H54 (cell line): ENCODE data around the gene SLK.

ENCODE experiments used
- DNase-seq: peaks from one replicate; pipeline ENCODE4 v3.0.0; 2011; ENCODE audit warnings: low spot score, mixed read lengths; ENCODE audit not compliant: insufficient read length
- FAIRE-seq: peaks from 3 replicates; lab custom pipeline; 2011; peaks lifted over from hg19 to GRCh38; lab: Jason Lieb, UNC
- POLR2A ChIP-seq: IDR thresholded peaks from 2 replicates; pipeline ENCODE4 v1.6.1; 2011; ENCODE audit warnings: low read depth, mild to moderate bottlenecking, low read length

SLK gene

DNA sequence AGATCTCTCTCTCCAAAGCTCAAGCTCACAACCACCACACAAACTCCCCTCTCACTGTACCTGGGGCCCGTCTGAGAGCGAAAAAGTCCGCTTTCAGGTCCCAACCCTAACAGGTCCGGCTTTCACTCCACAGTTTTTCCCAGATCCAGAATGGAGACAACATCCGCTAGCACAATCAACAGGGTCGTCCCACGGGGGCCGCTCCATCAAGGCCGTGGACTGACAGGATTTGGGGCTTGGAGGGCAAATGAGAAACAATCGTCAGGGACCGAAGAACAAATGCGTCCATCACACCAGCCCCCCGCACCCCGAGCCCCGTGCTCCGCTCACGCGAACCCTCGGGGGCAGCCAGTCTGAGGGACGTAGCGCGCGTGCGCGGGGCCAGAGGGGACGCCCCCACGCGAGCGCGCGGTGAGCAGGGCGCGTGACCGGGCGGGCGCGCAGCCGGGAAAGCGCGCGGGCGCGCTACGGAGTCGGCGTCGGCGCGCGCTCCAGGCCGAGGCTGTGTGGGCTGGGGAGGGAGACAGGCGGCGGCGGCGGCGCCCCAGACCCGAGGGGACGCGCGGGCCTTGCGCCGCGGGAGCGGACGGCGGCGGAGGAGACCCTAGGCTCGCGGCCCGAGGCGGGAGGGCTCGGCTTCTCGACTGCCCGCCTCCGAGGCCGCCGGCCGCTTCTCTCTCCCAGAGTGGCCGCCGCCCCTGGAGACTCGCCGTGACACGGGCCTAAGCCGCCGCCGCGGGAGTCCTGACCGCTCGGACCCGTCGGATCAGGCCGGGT is at the start of gene SLK:
SLK (plus strand) TSS at position 470 of the 777 bp plus-strand sequence. CDS start 606 bp downstream, outside the sequence.
- FAIRE-seq, result no peak
- peak; percentile 82 for TF ChIP-seq POLR2A
- DNase-seq, result peak; percentile 83

DNA sequence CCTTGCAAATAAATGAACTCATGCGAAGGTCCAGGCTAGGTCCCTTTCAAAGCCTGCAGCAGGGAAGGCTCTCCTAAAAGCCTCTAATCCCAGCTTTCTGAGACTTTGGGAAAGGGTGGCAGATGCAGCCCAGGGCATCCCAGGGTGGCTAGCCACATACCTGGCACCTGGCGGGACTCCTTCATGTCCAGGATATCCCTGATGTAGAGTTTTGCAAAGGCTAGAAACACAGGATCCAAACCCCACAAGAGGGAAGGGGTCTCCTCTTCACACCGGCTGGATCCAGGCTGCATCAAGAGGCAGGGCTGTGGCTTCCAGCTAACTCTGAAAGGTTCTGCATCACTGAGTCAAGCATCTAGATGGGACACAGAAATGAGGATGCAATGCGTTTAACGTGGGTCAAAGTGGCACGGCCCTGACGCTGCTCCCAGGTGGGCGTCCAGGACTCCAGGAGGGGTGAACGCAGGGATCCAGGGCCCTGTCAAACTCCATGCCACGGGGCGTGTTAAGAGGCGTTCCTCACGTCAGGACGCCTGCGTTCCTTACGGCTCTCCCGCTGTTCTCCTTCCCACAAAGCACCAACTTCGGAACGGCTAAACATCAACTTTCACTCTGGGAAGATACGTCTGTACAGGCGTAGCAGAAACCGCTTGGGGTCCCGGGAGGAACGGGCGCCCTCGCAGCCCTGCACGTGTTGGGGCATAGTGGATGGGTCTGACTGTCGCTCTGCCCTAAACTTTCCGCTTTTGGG is 49.5 kb upstream of the SLK start:
- peak; percentile 44 for DNase-seq
- no peak; the same call in 1 of the 2 replicates for TF ChIP-seq POLR2A
- FAIRE-seq, result no peak

DNA sequence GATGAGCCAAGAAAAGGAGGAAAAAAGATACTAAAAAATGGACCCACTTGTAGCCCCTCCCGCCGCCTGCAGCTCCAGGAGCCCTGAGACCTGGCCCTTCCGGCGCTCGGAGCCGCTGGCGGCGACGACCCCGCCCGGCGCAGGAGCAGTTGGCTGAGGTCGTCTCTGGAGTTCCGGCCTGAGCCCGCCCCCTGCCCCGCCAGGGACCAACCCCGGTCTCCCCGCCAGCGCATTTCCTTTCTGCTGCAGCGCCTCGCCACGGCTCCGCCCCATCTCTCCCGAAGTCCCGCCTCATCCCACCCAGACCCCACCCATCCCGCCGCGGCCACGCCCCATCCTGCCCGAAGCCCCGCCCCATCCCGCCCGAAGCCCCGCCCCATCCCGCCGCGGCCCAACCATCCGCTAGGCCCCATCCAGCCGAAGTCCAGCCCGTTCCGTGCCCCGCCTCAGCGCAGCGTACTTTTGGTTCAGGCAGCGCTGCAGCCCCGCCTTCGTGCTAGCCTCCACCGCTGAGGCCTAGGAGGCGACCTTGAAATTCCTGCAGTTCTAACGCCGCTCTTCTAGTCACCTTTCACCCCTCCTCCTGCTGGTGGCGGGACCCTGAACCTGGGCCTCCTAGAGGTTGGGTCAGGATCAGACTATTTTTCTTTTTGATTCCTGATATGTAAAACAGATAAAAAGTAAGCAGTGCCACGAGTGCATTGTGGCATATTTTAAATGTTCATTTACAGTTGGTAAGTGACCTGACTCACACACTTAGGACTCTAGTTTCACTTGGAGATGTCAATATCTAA is 48.7 kb upstream of the SLK start, which contains the start of gene STN1:
STN1 (minus strand) TSS at position 132 of the 794 bp plus-strand sequence. CDS start 590 bp downstream, outside the sequence.
- TF ChIP-seq POLR2A, result peak; percentile 87
- no peak for FAIRE-seq

DNA sequence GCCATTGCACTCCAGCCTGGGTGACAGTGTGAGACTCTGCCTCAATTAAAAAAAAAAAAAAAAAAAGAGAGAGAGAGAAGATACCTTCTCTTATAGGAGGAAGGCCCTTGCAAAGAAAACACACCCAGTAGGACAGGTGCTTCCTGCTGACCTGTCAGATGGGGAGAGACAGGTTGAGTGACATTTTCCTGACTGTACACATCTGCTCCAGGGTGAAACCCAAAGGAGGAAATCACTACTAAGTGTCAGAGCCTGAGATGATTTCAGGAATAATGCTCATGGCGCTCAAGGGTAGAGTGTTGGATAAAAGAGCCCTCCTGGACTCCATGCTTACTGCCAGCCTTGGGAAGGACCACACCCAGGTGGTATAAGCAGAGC is 47.3 kb upstream of the SLK start:
- DNase-seq (no peak), FAIRE-seq (no peak)
- TF ChIP-seq POLR2A, result no peak

More for the DNA sequence above, 48.7 kb upstream of the SLK start, which contains the start of gene STN1:
- DNase-seq, result peak; percentile 87

DNA sequence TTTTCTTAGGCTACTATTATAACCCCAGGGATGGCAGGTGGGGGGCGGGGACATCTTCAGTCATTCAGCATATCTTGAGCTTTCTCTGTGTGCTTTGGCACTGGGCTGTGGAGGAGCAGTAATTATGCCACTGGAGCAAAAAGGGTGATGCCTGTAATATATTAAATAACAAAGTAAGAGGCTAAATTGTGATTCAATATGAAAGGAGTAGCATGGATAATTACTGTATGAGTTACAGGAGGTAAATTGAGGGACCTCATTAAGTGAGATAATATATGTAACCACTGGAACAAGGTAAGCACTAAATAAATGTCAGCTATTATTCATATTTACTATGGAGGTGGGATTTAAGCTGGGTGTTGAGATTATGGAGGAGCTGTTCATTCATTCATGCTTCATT is 45.7 kb upstream of the SLK start:
- DNase-seq, result no peak
- no peak for TF ChIP-seq POLR2A
- FAIRE-seq, result no peak

DNA sequence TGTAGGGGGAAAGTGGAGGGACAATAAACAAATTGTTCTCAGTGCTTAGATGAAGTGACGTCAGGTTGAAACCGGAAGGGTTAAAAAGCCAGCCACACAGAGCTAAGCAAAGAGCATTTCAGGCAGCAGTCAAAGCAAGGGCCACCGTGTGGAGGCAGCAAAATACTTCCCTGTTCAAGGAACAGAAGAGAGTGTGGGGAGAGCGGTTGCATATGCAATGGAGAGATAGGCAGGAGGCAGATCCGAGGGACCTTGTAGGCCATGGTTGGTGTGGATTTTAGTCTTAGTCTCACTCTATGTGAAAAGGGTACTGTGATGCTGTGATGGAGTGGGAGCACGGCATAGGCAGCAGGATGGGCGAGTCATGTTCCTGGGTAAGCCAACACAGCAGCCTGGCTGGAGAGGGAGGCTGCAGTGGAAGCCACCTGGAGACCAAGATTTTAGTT is 45.2 kb upstream of the SLK start:
- no peak for TF ChIP-seq POLR2A
- DNase-seq, result no peak
- no peak for FAIRE-seq

DNA sequence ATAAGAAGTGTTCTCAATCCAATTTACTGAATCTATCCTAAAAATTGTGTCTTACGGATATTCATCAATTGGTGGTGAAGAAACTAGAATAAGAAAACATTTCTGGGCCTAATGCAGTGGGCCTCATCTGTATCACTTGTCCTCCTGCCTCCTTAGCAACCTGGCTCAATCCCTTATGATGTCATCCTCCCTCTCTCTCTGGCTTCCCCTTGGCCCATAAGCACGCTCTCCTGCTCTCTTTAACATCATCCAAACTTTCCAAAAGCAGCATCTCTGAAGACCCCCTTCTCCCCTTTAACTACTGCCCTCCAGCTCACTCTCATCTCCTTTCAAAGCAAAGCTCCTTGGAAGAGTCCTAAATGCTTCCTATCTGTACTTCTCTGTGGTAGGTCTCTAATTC is 44.3 kb upstream of the SLK start:
- no peak for DNase-seq
- no peak for FAIRE-seq
- TF ChIP-seq POLR2A, result no peak

DNA sequence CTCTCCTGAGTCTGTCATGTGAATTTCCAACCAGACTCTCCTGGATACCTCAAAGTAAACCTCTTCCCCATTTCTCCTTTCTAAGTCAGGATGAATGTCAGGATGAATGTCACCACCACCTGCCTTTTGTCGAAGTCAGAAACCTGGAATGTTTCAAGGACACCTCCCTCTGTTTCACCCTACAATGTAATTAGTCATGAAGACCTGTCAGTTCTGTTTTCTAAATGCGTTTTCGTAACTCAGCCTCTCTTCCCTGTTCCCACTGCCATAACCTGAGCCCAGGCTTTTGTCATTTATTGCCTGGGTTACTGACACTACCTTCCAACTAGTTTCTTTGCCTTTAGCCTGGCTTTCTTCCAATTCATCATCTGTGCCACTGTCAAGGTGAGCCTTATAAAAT is 43.4 kb upstream of the SLK start:
- TF ChIP-seq POLR2A, result no peak
- no peak for FAIRE-seq
- DNase-seq, result no peak

DNA sequence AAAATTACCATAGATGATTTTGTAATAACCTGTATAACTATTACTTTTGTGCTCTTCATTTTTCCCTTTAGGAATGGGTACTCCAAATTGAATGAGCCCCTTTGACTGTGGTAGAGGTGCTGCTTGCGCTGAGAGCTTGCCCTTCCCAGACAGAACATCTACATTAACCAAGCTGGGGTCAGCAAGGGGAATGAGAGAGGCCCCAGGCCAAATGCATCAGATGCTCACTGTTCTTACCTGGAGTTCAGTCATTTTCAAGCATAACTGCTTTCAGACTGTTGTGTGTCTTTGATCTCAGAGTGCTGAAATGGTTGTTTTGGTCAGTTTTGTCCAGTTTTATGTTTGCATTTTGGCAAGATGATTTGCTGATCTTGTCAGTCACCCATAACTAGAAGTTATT is 41.3 kb upstream of the SLK start:
- FAIRE-seq (no peak), DNase-seq (no peak)
- TF ChIP-seq POLR2A, result no peak

DNA sequence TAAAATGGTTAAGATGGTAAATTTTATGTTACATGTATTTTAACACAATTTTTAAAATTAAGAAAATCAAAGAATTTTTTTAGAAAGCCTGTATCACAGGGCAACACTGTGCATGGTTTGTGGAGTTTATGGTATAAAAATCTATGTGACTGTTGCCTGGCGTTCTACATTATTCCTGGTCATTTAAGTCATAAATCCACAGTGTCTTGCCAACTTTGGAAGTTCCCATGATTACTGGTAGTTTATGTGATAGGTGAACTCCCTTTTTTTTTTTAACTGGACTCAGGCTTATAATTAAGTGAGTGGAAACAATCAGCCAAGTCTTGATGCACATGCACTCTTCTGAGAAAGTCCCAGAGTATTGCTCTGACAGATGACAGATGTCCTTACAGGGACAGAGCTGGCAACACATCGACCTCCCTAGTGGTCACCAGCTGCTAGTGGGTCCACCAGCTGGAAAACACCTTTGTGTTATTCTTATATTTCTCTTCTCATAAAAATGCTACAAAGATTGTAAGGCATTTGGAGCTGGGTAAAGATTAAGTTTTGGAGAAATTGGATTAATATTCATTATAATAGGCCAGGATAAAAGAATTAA is 40.1 kb upstream of the SLK start:
- no peak for DNase-seq
- no peak for FAIRE-seq
- no peak for TF ChIP-seq POLR2A

DNA sequence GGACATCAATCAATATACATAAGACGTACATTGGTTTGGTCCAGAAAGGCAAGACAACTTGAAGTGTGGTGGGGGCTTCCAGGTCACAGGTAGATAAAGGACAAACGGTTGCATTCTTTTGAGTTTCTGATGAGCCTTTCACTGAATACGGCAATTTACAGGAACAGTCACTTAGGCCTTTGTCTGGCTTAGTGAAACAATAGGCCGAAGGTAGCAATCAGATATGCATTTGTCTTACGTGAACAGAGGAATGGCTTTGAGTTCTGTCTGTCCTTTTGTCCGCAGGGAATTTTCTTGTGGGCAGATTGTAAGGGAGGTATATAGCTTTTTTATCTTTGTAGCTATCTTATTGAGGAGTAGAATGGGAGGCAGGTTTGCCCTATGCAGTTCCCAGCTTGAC is 38.2 kb upstream of the SLK start:
- FAIRE-seq (no peak), DNase-seq (no peak)
- no peak for TF ChIP-seq POLR2A

DNA sequence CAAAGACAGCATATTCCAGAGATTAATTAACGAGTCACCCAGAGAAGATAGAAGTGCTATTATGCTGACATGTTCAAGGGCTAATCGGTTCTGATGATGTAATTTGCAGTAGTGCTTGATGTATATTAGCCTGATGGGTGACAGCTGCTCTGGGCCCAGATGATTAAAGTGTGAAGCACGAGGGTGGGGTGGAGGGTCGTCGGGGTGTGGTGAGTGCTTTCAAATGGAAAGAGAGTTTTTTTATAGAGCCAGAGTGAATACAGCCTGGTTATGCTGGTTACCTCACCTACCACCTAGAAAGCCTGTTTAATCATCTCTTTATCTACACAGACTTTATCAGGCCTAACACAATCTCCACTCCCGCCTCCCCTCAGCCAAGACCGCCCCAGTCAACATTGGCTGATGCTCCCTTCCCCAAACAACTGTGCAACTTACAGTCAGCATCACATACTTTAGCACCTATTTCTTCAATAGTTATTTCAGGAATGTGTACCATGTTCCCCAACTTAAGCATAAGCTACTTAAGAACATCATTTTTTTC is 37.5 kb upstream of the SLK start:
- DNase-seq, result no peak
- no peak for TF ChIP-seq POLR2A
- FAIRE-seq, result no peak

DNA sequence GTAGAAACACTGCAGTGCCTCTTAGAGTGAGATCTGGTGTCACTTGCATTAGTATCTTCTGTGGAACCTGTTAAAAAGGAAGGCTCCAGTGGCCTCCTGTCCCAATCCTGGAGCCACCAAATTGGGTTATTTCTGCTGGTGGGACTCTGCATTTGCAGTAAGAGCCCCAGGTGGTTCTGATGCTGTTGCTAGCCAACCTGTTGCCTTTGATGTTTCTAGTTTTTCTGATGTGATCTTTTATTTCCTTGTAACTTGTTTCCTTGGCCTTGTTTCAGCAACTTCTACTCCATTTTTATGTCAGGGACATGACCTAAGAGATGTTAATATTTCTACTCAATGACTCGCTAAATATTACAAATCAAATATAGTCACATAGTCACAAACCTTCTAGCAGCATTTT is 36.5 kb upstream of the SLK start:
- TF ChIP-seq POLR2A, result no peak
- no peak for DNase-seq
- FAIRE-seq, result no peak
